Measurements from ENCODE around the gene CADM3.

Gene CADM3

DNA sequence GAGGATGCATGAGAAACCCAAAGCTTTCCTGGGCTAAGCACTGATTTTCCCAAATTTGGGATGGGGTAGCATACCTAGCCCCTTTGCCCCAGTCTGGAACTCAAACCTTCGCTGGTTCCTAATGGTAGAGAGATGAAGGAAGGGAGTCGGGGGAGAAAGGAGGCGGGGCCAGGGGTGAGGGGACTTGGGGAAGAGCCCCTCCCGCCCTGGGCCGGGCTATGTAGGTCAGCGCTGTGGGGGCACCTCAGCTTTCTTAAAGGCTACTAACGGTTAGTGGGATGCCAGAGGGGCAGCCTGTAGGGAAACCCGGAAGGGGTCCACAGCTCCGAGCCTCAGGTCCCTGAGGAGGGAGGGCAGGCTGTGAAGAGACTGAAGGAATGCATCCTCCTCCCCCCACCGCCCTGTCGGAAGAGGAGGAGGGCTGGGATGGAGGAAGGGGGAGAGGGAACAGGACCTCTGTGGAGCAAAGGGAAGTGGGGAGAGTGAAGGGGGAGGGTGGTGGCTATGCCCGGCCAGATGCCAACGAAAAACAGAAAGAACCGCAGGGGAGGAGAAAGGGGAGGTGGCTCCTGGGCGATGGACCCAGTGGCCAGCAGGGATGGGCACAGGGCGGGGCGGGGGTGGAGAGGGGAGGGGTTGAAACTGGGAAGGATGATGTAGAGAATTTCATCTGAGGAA, 1.3 kb downstream of the CADM3 start:
- no peak for DNase-seq (ENCODE audit: low read depth, low spot score)

DNA sequence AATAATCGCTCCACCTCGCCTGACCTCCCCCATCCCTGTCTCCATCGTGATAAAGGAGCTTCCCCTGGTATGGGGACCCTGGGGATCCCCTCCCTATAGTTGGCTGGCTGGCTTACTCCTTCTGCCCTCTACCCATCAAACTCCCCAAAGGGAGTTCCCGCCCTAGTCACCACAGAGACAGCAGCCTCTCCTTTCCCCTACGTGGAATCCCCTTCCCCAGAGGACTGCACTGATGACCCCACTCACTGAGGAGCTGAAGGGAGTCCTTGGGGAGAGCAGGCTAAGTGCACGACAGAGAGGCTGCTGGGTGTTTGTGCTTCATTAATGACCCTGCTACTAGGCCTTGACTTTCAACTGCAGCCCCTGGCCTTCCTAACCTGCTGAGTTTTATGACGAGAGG, 1.9 kb downstream of the CADM3 start:
- no peak for DNase-seq (ENCODE audit: low read depth, low spot score)

DNA sequence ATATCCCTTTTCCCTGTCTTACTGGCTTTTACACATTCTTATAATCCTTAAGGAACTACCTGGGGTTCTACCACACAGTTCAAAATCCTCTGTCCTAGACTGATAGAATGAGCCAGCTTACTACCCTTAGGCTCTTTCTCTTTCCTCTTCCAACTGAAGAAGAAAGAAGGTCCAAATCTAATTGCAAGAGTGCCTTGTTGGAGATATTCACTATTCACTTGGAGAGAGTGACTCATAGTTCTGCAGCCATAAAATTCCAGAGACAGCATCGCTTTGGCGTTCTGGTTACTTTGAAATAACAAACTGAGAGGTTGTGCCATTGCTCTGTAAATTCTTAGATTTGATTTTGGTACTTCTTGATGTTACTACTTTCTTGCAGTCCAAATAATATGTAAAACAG, 4.2 kb downstream of the CADM3 start:
- DNase-seq (ENCODE audit: low read depth, low spot score): no peak

DNA sequence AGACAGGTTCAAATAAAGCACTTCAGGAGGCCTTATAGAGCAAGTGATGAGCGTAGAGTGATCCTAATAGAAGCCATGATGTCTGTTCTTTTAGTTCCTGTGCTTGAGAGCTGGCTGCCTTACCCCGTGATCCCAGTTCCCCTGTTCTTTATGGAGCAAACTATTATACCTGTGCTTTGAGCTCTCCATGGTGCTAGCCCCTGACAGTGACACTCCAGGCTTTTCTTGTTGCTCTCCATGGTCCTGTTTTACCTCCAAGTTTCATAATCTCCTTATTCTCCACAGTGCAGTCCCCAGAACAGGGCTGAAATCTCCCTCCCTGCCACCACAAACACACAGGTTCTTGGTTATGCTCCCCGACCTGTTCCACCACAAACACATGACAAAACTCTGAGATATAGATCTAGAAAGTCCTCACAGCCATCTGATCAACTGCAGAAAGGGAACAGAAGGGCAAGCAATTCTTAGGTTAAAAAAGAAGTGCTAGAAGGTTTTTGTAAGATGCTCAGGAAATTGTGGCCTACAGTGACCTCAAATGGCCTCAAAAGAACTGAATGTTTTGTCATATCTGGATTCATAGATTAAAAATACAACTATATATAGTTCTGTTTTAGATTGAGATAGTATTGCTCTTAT, 6.0 kb downstream of the CADM3 start:
- peak; percentile 12 for DNase-seq (ENCODE audit: low read depth, low spot score)

DNA sequence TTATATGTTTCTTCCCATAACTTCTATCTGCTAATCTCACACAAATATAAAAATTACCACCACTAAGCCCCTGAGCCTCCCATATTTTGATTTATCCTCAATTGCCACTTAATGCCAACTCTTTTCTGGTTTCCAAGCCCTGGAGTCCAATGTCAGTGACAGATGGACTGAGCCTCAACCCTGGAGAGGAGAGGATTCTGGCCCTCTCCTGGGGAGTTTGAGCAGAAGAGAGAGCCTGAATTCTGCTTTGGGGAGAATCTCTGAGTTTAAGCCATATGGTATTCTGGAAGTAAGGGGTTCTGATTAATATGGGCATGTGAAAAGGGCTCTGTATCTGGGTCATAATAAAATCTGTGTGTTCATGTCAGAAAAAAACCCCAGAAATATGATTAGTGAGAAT, 8.5 kb downstream of the CADM3 start:
- no peak for DNase-seq (ENCODE audit: low read depth, low spot score)

DNA sequence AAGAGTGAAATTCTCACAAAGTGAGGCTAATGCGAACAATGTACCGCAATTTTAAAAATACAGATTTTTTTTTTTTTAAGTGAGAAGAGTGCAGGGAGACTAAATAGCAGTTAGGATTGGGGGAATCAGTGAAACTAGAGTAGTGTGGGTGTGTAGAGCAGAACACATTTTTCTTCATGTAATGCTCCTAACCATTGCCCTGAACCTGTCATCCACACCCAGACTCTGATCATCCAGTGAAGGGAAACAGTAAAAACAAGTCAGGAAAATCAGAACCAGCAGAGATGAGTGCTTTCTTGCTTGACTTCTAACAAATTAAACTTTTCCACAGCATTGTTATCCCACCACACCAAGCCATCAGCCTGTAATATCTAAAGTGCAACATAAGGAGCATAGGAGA, 9.1 kb downstream of the CADM3 start:
- DNase-seq (ENCODE audit: low read depth, low spot score): no peak

DNA sequence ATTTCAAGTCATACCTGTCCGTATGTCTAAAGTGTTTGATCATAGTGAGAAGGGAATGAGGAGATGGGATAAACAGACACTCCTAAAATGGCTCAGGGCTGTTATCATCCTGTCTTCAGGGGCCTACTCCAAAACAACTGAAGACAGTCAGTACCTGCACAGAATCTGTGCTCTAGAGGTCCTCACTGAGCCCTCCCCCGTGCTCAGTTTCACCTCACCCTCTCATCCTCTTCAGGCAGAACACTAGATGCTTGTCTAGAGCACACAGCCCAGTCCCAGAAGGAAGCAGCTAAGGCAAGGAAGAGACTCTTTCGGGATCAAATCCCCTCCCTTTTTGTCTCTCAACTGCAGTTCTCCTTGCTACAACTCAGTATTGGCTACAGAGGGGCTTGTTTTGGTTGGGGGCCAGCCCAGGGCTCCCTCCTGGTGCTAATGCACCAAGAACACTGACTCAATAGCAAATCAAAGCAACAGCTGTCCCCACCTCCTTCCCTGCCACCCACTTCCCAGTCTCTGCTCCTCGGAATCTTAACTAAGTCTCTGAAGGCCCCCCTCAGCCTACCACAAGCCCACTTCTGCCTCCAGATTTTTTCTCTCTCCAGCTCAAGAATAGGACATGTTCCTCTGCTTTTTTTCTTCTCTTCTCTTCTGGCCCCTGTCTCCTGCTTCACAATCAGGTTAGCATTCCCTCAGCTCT, 10.1 kb downstream of the CADM3 start:
- no peak for DNase-seq (ENCODE audit: low read depth, low spot score)

DNA sequence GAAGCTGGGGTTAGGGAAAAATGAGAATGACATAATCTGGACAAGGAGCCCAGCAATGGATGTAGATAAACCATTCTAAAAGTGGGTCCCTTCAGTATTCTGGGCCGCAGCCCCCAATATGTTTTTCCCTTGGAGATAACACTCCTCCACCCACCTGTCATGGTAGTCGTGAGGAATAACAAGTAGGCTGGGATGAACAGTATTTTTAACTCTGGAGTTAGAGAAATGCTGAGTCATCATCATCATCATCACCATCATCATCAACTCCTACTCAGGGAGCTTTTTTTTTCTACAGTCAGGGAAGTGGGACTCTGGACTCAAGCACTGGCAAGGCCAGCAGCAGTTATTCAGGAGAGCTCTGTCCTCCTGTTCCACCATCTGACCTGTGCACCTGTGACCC, 12.8 kb downstream of the CADM3 start:
- no peak for DNase-seq (ENCODE audit: low read depth, low spot score)

DNA sequence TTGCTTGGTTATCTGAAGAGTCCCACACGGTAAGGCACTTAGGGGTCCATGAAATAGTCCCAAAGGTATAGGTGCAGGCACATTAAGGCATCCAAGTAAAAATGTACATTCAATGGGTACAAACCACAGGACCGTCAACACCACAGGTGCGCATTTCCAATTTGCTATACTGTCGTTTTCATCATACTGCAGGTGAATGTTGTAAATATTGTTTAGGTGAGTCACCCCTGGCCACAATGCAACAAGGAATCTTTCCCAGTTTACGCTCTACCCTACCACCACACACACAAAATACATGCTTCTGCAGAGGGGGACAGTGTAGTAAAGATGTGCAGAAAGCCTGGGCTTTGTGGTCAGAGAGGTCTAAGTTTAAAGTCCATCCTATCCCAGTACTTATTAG, 13.7 kb downstream of the CADM3 start:
- no peak for DNase-seq (ENCODE audit: low read depth, low spot score)

DNA sequence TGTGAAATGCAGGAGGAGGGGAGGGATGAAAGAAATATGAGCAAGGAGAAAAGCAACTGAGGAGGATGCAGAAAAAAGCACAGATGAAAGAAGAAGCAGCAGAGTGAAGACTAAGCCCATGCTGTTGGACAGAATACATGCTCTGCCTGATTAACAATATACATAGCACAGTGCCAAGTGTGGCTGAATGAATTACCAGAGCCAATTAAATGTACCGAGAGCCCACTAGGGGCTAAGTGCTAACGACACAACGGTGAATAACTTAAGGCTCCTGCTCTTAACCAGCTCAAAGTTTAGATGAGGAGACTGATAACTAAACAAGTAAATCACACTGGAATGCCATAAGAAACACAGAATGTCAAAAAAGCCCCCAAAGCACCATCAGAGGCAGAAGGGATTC, 15.6 kb downstream of the CADM3 start:
- no peak for DNase-seq (ENCODE audit: low read depth, low spot score)

DNA sequence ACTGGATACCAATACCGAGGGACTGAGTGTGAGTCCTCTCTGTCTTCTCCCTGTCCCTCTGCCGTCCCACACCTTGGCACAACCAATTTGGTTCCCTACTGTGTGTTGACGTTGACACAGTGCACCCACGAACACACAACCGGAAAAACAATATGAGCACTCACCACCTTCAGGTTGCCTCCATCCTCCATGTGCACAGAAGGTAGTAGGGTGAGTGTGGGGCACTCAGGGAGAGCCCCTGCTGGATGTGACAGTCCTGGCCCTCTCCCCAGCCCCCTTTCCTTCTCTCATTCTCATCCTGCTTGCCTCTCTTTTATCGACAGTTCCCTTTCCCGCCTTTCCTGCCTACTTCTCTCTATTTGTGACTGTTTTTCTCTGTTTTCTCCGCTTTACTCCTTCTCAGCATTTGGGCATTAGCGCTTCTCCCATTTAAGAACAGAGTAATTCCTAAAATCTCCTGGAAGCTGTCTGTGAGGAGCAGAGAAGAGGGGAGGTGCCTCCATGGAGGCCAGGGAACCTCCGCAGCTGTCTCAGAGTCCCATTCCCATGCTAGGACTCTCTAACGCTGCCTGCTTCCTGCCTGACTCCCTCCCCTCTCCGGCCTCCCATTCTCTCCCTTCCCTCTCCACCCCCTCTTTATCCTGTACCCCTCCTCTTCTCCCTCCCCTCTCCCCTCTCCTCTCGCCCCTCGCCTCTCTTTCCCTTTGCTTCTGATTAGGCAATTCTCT, 16.4 kb downstream of the CADM3 start:
- no peak for DNase-seq (ENCODE audit: low read depth, low spot score)

DNA sequence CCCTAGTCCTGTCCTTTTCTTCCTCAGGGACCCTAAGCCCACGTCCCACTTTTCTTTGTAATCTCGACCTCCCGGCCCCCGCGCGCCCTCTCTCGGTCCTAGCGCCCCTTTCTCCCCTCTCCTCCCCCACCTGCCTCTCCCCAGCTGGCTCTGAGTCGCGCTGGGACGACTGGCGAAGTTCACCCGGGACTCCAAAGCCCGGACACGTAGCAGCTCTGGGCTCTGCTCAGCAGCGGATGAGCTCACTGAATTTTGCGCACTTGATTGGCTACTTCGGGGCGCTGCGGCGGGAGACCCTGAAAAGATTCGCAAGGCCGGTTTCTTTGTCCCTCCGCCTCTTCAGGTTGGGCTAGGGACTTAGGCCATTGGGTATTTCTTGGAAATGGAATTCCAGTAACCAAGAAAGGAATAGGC, 17.0 kb downstream of the CADM3 start:
- DNase-seq (ENCODE audit: low read depth, low spot score): no peak

DNA sequence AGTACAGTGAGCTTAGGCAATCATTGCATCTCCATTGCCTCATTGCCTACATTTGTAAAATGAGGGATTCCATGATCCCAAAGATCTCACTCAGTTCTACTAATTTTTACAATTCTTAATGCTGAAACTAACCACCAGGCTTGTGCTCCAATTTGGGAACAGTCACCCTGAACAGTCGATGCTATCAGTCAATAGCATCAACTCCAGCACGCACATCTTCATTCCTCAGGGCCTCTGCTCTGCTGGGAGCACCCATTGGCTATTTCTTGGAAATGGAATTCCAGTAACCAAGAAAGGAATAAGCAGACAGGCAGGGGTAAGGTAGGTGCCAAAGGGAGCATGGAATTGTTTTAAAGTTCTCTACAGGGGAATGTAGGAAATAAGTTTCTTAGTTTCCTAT, 19.0 kb downstream of the CADM3 start:
- no peak for DNase-seq (ENCODE audit: low read depth, low spot score)

DNA sequence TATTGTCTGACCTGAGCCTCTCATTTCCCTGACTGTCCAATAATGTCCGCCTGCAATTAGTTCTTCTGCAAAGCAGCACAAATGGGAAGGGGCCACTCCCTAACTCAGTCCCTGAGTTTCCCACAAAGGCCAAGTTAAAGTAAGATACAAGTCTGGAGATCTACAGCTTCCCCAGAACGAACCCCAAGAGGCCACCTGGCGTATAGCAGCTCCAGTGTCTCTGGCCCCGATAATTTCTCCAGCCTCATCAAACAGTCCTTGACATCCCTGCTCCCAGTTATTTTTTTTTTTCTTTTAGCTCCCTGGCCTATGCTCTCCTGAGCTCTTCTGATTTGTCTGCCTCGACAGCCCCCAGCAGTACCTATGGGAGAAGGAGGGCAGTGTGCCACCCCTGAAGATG, 25.1 kb downstream of the CADM3 start:
- no peak for DNase-seq (ENCODE audit: low read depth, low spot score)

DNA sequence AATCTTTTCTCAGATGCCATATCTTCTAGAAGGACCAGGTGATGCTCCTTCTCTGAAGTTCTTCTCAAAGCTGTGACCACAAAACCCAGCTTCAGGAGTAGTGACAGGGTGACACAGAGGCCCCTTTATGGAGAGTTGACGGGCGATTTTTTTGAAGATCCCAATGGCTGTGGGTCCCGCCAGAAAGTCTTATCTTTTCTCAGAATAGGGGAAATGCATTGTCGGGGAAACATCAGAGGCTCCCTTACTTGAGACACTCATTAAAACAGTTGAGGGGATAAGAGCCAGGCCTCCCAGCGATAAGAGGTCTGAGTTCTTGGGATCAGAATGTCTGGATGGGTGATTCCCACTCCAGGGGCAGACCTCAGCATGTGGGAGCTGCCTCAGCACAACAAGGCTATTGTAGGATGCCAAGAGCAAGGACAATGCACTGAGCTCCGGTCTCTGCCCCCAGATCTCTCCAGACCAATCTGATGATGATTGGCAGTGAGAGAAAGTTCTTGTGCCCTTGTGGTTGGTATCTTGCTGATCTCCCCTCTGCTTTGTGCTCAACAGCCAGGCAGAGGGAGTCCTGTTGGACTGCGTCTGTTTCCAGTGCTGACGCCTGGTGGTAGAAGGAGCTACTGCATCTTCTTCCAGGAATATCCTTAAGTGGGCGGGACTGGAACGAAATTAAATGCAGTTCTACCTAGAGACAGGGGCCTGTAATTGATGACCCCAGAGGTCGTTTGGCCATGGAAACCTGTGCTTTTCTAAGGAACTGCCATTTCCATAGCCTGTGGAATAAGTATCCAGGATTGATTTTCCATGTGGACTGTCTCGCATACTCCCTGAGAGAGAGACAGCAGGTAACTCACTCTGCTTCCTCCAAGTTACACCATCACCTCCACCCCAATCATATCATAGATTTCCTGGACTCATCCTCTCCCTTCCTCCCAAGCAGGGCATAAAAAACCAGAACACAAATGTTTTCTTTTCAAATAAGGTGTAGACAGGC, 26.4 kb downstream of the CADM3 start:
- peak; percentile 35 for DNase-seq (ENCODE audit: low read depth, low spot score)

DNA sequence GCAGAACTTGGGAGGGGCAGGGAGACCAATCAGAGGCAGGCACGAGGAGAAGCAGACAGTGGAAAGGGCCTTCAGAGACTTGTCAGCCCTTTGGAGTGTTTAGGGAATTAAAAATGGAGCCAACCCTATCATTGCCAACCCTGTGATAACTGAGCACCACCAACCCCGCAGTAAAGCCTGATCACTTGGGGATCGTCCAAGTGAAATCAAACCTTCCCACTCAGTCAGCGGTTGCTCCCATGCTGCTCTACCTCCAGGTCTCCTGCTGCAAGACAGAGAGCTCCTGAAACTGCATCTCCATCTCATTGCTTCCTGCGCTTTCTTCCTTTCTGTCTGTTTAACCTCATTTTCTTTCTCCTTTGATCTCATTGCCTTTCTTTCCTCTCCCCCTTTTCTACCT, 28.5 kb downstream of the CADM3 start:
- no peak for DNase-seq (ENCODE audit: low read depth, low spot score)

DNA sequence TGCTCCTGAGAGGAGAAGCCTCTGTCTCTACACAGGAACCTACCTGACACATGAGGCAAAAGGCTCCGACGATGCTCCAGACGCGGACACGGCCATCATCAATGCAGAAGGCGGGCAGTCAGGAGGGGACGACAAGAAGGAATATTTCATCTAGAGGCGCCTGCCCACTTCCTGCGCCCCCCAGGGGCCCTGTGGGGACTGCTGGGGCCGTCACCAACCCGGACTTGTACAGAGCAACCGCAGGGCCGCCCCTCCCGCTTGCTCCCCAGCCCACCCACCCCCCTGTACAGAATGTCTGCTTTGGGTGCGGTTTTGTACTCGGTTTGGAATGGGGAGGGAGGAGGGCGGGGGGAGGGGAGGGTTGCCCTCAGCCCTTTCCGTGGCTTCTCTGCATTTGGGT, 29.4 kb downstream of the CADM3 start:
- DNase-seq (ENCODE audit: low read depth, low spot score): no peak

DNA sequence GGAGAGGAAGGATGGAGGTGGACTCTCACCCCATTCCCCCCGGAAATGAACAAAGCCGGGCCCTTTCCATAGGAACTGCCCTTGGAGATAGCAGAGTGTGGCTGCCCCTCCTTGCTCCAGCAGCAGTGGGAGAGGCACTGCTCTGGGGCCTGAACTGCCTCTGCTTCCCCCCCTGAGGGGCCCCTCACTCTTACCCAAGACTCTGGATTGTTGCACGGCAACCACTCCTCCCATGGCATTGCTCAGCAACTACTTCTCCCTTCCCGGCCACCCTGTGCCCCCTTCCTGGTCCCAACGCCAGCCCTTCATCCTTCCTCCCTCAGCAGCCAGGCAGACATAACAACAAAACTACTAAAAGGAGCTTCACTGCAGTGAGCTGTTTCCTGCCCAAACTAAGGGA, 30.2 kb downstream of the CADM3 start:
- DNase-seq (ENCODE audit: low read depth, low spot score): no peak

DNA sequence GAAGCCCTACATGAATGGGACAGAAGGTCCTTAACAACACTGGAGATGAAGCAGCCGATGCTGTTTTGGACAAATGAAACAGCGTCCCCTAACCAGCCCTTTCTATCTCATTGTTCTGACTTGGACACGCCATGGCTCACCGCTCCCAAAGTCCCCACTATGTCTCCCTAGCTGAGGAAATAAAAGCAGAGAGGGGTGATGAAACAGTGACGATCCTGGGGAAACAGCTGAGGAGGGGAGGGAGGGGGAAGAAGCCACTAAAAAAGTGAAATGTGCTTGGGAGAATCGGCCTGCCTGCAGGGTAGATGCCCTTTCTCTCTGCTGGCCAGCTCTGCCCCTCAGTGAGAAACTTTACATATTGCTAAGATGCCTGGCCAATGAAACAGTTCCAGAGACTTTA, 32.2 kb downstream of the CADM3 start:
- DNase-seq (ENCODE audit: low read depth, low spot score): no peak

DNA sequence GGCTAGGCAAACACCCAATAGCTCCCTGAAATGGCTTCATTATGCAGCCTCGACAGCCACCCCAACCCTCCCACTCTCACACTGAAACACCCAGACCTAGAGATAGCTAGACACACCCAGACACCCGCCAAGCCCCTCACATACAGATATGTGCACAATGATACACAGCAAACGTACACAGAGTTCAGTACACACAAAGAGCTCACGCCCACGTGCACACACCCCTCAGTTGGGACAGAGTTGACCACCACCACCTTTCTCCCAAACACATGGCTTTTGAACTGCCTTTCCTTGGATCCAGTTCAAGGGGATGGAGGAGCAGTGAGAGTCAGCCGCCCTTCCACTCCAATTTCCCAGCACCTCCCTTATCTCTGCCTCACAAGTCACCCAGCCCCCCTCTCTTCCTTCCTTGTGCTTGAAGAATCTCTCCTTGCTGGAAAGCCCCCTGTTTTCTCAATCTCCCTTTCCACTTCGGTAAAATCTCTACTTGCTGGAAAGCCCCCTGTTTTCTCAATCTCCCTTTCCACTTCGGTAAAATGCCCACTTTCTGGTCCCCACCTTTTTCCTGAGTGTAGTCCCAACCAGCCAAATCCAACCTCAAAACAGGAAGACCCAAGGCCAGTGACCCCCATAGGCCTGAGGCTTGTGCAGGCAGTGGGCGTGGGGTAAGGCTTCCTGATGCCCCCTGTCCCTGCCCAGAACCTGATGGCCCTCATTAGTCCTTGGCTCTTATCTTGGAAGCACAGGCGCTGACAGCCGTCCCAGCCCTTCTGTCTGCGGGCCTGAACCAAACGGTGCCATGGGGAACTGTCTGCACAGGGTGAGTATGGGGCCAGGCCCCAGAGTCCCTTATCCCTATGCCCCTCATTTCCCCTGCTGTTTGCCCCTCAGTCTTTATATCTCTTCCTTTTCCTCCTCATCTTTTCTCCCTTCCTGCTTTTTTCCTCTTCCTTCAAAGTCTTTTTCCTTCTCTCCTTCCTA, 33.0 kb downstream of the CADM3 start, which contains the start of gene ACKR1:
ACKR1 (plus strand) TSS at position 715 of the 981 bp plus-strand sequence; CDS start at position 800, 85 bp downstream.
- DNase-seq (ENCODE audit: low read depth, low spot score): no peak

Data from smooth muscle cell of the brain vasculature (primary cell).